ENCODE data around the gene SRRM5. TPM values are rescaled to one million over a fixed set of nuclear protein-coding genes. Genes with fewer than 3 reads are reported as not detected.
"Not testable (repeated sequence)": the region's sequence is repeated elsewhere in the genome, so short reads cannot be mapped to it uniquely, and the experiment has no call there.

Gene SRRM5
- total and polyA plus RNA-seq, 3 donors from 2014 or later: 8.4 to 36.0 (median 21.3) TPM

- intact Hi-C loops (cut with DNase I; ENCODE audit: low total_unique reads): no loop called here
- no peak for TF ChIP-seq CTCF (IDR thresholded peaks at IDR 0.05)
- Histone ChIP-seq H3K27ac (peak overlapping the region; percentile 93 to 95), H3K36me3 (ENCODE audit: low read depth, missing control alignments) (no peaks in the 10 kb centered on the region), H3K4me3 (peak overlapping the region; percentile 56 to 69), H3K4me1 (peaks cover 35% of the 10 kb centered on the region), H3K9me3 (no peaks in the 10 kb centered on the region), H3K27me3 (no peaks in the 10 kb centered on the region)
- no peak for DNase-seq
- 10 to 21% methylated on average over 7 of the region's 7 CpGs for WGBS, 2 donors
These were observed 14.9 kb upstream of the SRRM5 start for GRCh38 chr19:43596842-43597461.

GRCh38 chr19:43597876-43598275 is 14.0 kb upstream of the SRRM5 start:
- Histone ChIP-seq H3K4me3 (no peak overlapping the region), H3K27me3 (no peaks in the 10 kb centered on the region), H3K4me1 (peaks cover 35% of the 10 kb centered on the region), H3K27ac (no peak overlapping the region), H3K9me3 (no peaks in the 10 kb centered on the region), H3K36me3 (ENCODE audit: low read depth, missing control alignments) (no peaks in the 10 kb centered on the region)
- no peak for DNase-seq
- intact Hi-C loops (cut with DNase I; ENCODE audit: low total_unique reads): no loop called here
- WGBS, 2 donors: 33 to 41% methylated on average over 5 of the region's 5 CpGs
- TF ChIP-seq CTCF (IDR thresholded peaks at IDR 0.05) (no peak), POLR2A (IDR thresholded peaks at IDR 0.05) (no peak)

GRCh38 chr19:43598445-43599240 is 13.2 kb upstream of the SRRM5 start:
- intact Hi-C loops (cut with DNase I; ENCODE audit: low total_unique reads): no loop called here
- H3K27ac ChIP-seq: no peak overlapping the region
- no peaks in the 10 kb centered on the region for H3K36me3 ChIP-seq (ENCODE audit: low read depth, missing control alignments)
- no peak for TF ChIP-seq CTCF (IDR thresholded peaks at IDR 0.05)
- no peak for TF ChIP-seq POLR2A (IDR thresholded peaks at IDR 0.05)
- no peak overlapping the region for H3K4me3 ChIP-seq
- H3K9me3 ChIP-seq: no peaks in the 10 kb centered on the region
- peaks cover 29% of the 10 kb centered on the region for H3K4me1 ChIP-seq
- H3K27me3 ChIP-seq: no peaks in the 10 kb centered on the region
- DNase-seq: no peak
- WGBS, 2 donors: 89 to 90% methylated on average over 19 of the region's 19 CpGs

- no peak for DNase-seq
- no peak for TF ChIP-seq POLR2A (IDR thresholded peaks at IDR 0.05)
- no peak for TF ChIP-seq CTCF (IDR thresholded peaks at IDR 0.05)
- WGBS, 2 donors: 82 to 88% methylated on average over 4 of the region's 4 CpGs
- intact Hi-C loops (cut with DNase I; ENCODE audit: low total_unique reads): no loop called here
- H3K4me1 ChIP-seq: peaks cover 18% of the 10 kb centered on the region
- no peak overlapping the region for H3K27ac ChIP-seq
- no peak overlapping the region for H3K4me3 ChIP-seq
- H3K27me3 ChIP-seq: no peaks in the 10 kb centered on the region
- H3K36me3 ChIP-seq (ENCODE audit: low read depth, missing control alignments): no peaks in the 10 kb centered on the region
- no peaks in the 10 kb centered on the region for H3K9me3 ChIP-seq
These were observed 12.1 kb upstream of the SRRM5 start for GRCh38 chr19:43599635-43600295.

- H3K27ac ChIP-seq; DNase-seq; H3K27me3 ChIP-seq; H3K4me3 ChIP-seq; H3K9me3 ChIP-seq; H3K36me3 ChIP-seq (ENCODE audit: low read depth, missing control alignments); intact Hi-C loops (cut with DNase I; ENCODE audit: low total_unique reads): not testable (repeated sequence)
- H3K4me1 ChIP-seq: peaks cover 14% of the 10 kb centered on the region
- 76 to 77% methylated on average over 5 of the region's 5 CpGs for WGBS, 2 donors
These were observed 11.6 kb upstream of the SRRM5 start for GRCh38 chr19:43600326-43600725.
